Right lobe of liver (tissue), 6 donors: Measurements from ENCODE around the gene DNAL4. TPM values are rescaled to one million over a fixed set of nuclear protein-coding genes. Genes with fewer than 3 reads are reported as not detected.
"Not testable (repeated sequence)": the region's sequence is repeated elsewhere in the genome, so short reads cannot be mapped to it uniquely, and the experiment has no call there.

Source experiments
- ATAC-seq, 4 donors: fragments of 200-7000 bp; cut with Tn5 transposase; one replicate each; pipeline ENCODE4 v1.9.1; 2020; ENCODE audit warnings: mild to moderate bottlenecking in 4 of 4, moderate library complexity in 4 of 4
- DNase-seq, 3 donors: peaks; one replicate each; pipeline ENCODE4 v3.0.0-alpha.2; 2020
- H3K27ac ChIP-seq, 3 donors: fragments of 200-600 bp; one replicate each; pipeline ENCODE4 v1.8.0; 2022
- H3K27me3 ChIP-seq, 2 donors: fragments of 200-600 bp; one replicate each; pipeline ENCODE4 v1.8.0; 2022
- H3K36me3 ChIP-seq, 4 donors: fragments of 200-600 bp; sonication (generic) in 1 of 4; one replicate each; pipeline versions ENCODE4 v1.5.1 to v1.8.0; 2017 to 2022; ENCODE audit warnings: control low read depth in 1 of 4
- H3K4me1 ChIP-seq, 4 donors: fragments of 200-600 bp; sonication (generic) in 1 of 4; one replicate each; pipeline versions ENCODE4 v1.5.1 to v1.8.0; 2017 to 2022; ENCODE audit warnings: control low read depth in 1 of 4
- H3K4me3 ChIP-seq, 3 donors: fragments of 200-600 bp; one replicate each; pipeline ENCODE4 v1.8.0; 2022
- H3K9me3 ChIP-seq, 4 donors: fragments of 200-600 bp; sonication (generic) in 1 of 4; one replicate each; pipeline versions ENCODE4 v1.5.1 to v1.8.0; 2017 to 2022; ENCODE audit warnings: control low read depth in 1 of 4
- CTCF ChIP-seq, 4 donors: fragments of 200-600 bp in 3 of 4; fragments of 450-650 bp in 1 of 4; IDR thresholded peaks; one replicate each; pipeline versions ENCODE4 v1.5.1 to v1.8.0; 2016 to 2022; ENCODE audit warnings: antibody characterized with exemption in 4 of 4, mild to moderate bottlenecking in 2 of 4
- POLR2A ChIP-seq: fragments of 450-650 bp; IDR thresholded peaks from one replicate; pipeline ENCODE4 v1.6.1; 2017; ENCODE audit warnings: antibody characterized with exemption, mild to moderate bottlenecking
- WGBS: methylation state at CpG from one replicate; pipeline ENCODE4 v1.1.6; 2018; ENCODE audit warnings: low coverage, low lambda C conversion rate; ENCODE audit not compliant: insufficient coverage; ENCODE audit errors: missing lambda C conversion rate; 5-methylcytosine and 5-hydroxymethylcytosine counted together
- intact Hi-C, 2 donors: fragments of 100-400 bp; cut with DNase I; formaldehyde crosslinking; loops; one replicate each; pipeline versions ENCODE4 v1.11.2 to v1.14.1; 2022
- total RNA-seq, 6 experiments: library from RNA; depleted of rRNA in 2 of 6; stranded (reverse); fragments of >200 nt in 2 of 6; fragmentation: NEBNext Ultra II Directional in 3 of 6; extraction: Animal tissue kit (Norgen Biotek cat#: 25700) in 3 of 6; gene quantifications; one replicate each; pipeline versions ENCODE4 v1.1.0 to v1.2.4, GENCODE V29; 2016 to 2023
- donor health status: DM: no; HTN: yes; CAD: no.
- donor health status: DM: no; HTN: no; CAD: no.
- donor health status: DM: no; HTN: no; CAD: no.
- donor health status: DM: no; HTN: yes; CAD: no.
- donor health status: DM: no; HTN: yes; CAD: no.

Gene DNAL4
- total RNA-seq, 6 experiments from 2014 or later, result 2.0 to 6.2 (median 5.1) TPM

- intact Hi-C loops, result no loop called here
- 33% methylated on average over 2 of the region's 10 CpGs for WGBS
- Histone ChIP-seq H3K4me1 (no peaks in the 10 kb centered on the region), H3K4me3 (no peak overlapping the region), H3K36me3 (no peaks in the 10 kb centered on the region), H3K27me3 (no peaks in the 10 kb centered on the region), H3K27ac (no peak overlapping the region), H3K9me3 (no peaks in the 10 kb centered on the region)
- no peak for TF ChIP-seq POLR2A
- no peak for TF ChIP-seq CTCF (IDR thresholded peaks at IDR 0.05)
- ATAC-seq (no peak), DNase-seq (no peak)
Observed at GRCh38 chr22:38819387-38819940, 25.5 kb upstream of the DNAL4 start.

GRCh38 chr22:38817196-38817595 is 23.3 kb upstream of the DNAL4 start:
- WGBS, result 75% methylated on average over 6 of the region's 6 CpGs
- H3K9me3 ChIP-seq, result no peaks in the 10 kb centered on the region
- no peak overlapping the region for H3K4me3 ChIP-seq
- no peaks in the 10 kb centered on the region for H3K4me1 ChIP-seq
- DNase-seq (no peak), ATAC-seq (no peak)
- H3K27ac ChIP-seq, result no peak overlapping the region
- intact Hi-C loops, result no loop called here
- TF ChIP-seq CTCF (IDR thresholded peaks at IDR 0.05), result no peak
- no peak for TF ChIP-seq POLR2A
- no peaks in the 10 kb centered on the region for H3K27me3 ChIP-seq
- no peaks in the 10 kb centered on the region for H3K36me3 ChIP-seq

GRCh38 chr22:38815842-38816241 is 21.9 kb upstream of the DNAL4 start:
- TF ChIP-seq POLR2A, result no peak
- no peak for TF ChIP-seq CTCF (IDR thresholded peaks at IDR 0.05)
- no peaks in the 10 kb centered on the region for H3K9me3 ChIP-seq
- DNase-seq (no peak), ATAC-seq (no peak)
- no peaks in the 10 kb centered on the region for H3K36me3 ChIP-seq
- WGBS, result 0% methylated on average over 1 of the region's 1 CpG
- intact Hi-C loops, result no loop called here
- H3K27me3 ChIP-seq, result no peaks in the 10 kb centered on the region
- no peak overlapping the region for H3K4me3 ChIP-seq
- no peaks in the 10 kb centered on the region for H3K4me1 ChIP-seq
- no peak overlapping the region for H3K27ac ChIP-seq

- Histone ChIP-seq H3K36me3 (no peaks in the 10 kb centered on the region), H3K4me3 (no peak overlapping the region), H3K4me1 (no peaks in the 10 kb centered on the region), H3K27me3 (no peaks in the 10 kb centered on the region), H3K9me3 (no peaks in the 10 kb centered on the region), H3K27ac (no peak overlapping the region)
- no peak for TF ChIP-seq POLR2A
- no peak for TF ChIP-seq CTCF (IDR thresholded peaks at IDR 0.05)
- 54% methylated on average over 2 of the region's 2 CpGs for WGBS
- no peak for ATAC-seq
- no peak for DNase-seq
- intact Hi-C loops, result no loop called here
Observed at GRCh38 chr22:38811241-38811640, 17.3 kb upstream of the DNAL4 start.

- H3K4me1 ChIP-seq, DNase-seq, intact Hi-C loops, H3K27me3 ChIP-seq, ATAC-seq, H3K4me3 ChIP-seq, H3K27ac ChIP-seq, H3K9me3 ChIP-seq, H3K36me3 ChIP-seq: not testable (repeated sequence)
- 69% methylated on average over 8 of the region's 8 CpGs for WGBS
Observed at GRCh38 chr22:38805041-38805593, 11.2 kb upstream of the DNAL4 start.
